Activated effector memory CD4-positive, alpha-beta T cell treated with anti-CD3 and anti-CD28 coated beads, Interleukin-2, amount 50 U/mL, for 16 hours (primary cell): ENCODE data around the gene GYS1.

Source experiments
- DNase-seq: peaks from one replicate; pipeline ENCODE4 v3.0.0-alpha.2; 2020

Gene GYS1

GRCh38 chr19:49017666-49018351 is 24.7 kb upstream of the GYS1 start:
- DNase-seq: peak; percentile 88

DNA sequence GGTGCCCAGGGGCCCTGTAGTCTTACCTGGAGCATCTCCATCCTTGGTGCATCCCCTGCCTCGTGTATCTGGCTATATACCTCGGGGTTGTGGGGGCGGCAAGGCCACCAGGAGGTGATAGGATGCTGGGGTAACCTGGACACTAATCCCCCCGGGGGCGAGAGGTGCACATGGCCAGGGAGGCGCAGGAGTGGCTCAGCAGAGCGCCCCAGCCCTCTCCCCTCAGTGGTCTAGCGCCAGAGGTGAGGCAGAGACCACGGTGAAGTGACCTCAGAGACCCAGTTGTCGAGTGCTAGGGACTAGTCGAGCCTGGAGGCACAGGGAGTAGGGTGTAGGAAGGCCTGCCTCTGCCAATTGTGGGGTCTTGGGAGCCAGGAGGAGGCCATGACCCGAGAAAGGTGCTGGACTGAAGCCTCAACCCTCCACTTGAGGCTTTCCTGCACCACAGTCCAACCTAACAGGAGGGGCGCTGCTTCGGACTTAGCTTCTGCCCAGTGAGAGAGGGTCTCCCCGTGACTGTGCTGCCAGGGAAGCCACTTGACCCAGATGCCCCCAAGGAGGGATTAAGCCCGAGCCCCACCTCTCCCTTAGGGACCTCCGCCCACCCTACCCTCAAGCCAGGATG is 24.0 kb upstream of the GYS1 start, which contains the start of gene LHB:
Gene LHB, minus strand, starts transcription at position 51 of the 625 bp plus-strand sequence. Its CDS starts 10 bp downstream, at position 41.
- DNase-seq: no peak

DNA sequence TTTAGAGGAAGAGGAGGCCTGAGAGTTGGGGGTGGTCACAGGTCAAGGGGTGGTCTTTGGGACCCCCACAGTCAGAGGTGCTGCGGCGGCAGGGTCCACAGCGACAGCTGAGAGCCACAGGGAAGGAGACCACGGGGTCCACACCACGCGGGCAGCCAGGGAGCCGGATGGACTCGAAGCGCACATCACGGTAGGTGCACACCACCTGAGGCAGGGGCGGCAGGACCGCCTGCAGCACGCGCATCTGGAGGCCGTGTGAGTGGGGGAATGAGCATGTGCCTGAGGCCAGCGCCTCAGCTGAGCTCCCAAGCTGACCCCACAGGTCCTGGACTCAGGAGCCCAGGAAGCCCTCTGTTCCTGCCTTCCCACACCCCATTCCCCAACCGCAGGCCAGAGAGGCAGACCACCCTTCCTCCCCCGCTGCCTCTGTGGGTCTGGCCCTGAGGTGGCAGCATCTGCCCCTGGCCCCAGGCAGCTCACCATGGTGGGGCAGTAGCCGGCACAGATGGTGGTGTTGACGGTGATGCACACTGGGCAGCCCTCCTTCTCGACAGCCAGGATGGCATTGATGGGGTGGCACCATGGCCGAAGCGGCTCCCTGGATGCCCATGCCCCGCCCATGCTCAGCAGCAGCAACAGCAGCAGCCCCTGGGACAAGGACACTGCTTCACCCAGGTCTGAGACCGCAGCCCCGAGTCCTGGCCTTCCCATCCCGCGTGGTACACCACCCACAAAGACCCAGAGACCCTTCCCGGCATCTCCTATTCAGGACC is 23.1 kb upstream of the GYS1 start:
- DNase-seq: no peak

- DNase-seq: no peak
Measured at GRCh38 chr19:49014870-49015255, 21.8 kb upstream of the GYS1 start.

GRCh38 chr19:49014123-49014869 is 21.2 kb upstream of the GYS1 start:
- no peak for DNase-seq

DNA sequence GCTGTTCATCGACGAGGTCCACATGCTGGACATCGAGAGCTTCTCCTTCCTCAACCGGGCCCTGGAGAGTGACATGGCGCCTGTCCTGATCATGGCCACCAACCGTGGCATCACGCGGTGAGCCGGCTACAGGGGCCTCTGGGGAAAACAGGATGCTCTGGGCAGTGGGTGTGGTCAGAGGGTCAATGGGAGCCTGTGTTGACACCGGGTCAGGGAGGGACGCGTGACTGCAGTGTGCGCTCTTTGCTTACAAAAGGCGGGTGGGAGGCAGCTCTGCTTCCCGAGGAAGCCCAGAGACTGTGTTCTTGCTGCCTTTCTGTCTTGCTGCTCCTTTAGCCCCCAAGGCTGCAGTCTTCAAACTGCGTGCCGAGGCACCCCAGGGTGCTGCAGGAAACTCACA is 18.1 kb upstream of the GYS1 start:
- DNase-seq: no peak

GRCh38 chr19:49010453-49010852 is 17.3 kb upstream of the GYS1 start:
- no peak for DNase-seq

DNA sequence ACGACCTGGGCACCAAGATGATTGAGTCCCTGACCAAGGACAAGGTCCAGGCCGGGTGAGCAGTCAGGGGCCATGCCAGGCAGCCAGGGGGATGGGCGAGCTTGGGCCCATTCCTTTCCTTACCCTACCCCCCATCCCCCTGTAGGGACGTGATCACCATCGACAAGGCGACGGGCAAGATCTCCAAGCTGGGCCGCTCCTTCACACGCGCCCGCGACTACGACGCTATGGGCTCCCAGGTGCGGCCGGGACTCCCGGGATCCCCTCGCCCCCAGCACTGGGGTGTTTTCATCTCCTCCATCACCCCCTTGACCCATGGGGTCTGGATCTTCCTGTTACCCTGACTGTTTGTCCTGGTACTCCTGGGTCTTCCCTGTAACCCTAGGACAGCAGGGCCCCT is 16.7 kb upstream of the GYS1 start:
- no peak for DNase-seq

- DNase-seq: no peak
Measured at GRCh38 chr19:49006905-49007304, 13.8 kb upstream of the GYS1 start.

DNA sequence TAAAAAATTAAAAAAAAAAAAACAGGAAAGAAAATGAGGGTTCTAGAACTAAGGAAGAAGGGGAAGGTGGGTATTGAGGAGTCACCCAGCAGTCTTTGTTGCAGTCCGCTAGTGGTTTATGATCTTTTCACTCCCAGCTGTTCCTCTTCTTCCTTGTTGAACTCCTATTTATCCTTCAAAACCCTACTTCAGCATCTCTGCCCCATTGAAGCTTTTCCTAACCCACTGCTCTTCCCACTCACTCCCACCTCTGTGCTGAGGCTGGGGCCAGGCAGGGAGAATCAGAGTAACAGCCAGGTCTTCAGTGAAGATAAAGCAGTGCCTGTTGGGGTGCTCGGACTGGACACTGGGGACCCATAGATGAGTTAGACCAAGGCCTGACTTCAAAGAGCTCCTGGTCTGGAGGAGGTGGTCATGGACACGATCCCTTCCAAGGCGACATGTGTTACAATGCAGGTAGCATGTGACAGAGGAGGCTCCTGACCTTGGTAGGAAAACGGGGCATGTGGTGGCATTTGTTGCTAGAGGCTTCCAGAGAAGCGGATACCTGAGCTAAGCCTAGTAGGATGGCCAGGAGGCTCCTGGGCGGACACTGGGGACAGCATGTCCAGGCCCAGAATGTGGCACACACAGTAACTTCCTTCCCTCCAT is 12.0 kb upstream of the GYS1 start:
- DNase-seq: no peak

DNA sequence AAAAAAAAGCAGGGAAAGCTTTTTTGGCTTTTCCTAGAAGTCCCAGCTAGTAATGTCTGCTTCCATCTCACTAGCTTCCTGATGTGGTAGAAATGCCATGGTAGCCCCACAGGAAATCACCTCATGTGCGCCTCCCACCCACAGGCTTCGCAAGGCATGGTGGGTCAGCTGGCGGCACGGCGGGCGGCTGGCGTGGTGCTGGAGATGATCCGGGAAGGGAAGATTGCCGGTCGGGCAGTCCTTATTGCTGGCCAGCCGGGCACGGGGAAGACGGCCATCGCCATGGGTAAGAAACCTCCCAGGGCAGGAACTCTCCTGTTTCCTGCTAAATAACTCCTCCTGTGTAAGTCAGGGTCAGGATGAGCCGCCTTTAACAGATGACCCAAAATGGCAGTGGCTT is 11.0 kb upstream of the GYS1 start:
- DNase-seq: no peak

DNA sequence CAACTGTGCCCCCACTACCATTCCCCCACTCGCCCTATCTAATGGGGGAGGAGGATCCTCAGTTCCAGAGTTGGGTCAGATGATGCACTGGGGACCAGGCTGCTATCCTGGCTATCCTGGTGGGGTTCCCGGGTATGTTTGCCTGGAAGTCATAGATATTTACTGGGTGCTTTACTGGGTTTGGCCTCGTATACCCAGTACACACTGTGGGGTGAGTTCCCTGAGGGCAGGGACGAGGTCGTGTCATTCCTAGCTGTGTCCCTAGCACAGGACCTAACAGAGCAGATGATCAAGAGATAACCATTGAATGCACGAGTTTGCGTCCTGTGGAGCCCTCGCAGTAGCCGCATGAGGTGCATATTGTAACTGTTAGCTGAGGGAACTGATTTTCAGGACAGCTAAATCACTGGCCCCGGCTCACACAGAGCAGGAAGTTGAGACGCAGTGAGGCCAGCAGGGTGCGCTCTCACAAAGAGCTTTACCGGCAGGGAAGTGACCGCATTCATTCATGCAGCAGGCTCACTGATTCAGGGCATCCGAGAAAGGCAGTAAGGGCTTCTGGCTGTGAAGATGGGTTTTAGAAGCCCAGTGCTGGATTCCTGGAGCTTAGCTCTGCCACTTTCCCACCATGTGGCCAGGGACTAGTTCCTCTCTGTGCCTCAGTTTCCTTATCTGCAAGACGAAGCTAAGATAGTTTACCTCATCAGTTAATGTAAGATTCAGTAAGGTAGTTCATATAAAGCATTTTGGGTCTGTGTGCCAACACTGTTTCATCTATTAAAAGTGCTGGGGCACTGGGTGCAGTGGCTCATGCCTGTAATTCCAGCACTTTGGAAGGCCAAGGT is 6.6 kb upstream of the GYS1 start:
- peak; percentile 89 for DNase-seq

DNA sequence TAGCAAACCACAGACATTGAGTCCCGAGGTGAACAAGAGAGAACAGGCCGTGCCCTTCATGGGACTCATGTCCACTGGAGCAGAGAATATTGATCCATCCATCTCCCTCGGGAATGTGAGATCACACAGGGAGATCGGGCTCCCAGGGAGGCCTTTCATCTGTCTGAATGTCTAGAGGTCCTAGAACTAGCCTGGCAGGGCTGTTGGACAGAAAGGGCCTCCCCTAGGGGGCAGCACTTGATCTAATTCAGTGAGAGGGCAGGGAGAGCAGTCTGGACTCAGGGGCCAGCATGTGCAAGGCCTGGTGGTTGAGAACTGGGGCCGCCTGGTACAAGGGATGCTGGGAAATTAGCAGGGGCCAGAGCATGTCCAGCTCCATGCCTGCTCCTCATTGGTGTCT is 4.9 kb upstream of the GYS1 start:
- DNase-seq: peak; percentile 80

- DNase-seq: no peak
Measured at GRCh38 chr19:48994035-48994386, 902 bp upstream of the GYS1 start.

DNA sequence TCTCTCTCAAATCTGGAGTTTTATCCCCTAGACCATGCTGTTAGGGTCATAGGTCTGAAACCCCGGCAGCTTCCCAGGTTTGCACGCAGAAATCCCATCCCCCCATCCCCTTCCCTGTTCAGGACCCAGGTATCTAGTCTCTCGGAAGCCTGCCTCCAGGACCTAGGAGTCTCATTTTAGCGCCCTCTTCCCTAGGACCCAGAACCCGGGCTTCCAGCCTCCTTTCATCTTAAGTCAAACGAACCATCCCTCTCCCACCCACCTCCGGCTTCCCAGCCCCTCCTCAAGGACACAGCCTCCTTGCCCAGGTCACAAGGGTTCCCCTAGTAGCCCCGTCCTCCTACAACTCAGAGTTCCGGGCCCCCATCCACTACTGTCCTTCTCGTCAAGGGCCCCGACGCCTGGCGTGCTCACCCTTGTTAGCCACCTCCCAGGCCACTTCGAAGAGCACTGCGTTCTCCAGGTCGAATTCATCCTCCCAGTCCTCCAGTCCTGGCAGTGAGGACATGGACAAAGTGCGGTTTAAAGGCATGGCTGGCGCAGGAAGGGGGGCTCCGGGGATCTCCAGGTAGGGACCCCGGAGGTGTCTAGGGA is 431 bp downstream of the GYS1 start:
- no peak for DNase-seq

GRCh38 chr19:48991873-48992580 is 1.1 kb downstream of the GYS1 start:
- DNase-seq: no peak

GRCh38 chr19:48991011-48991609 is 2.0 kb downstream of the GYS1 start:
- DNase-seq: no peak

DNA sequence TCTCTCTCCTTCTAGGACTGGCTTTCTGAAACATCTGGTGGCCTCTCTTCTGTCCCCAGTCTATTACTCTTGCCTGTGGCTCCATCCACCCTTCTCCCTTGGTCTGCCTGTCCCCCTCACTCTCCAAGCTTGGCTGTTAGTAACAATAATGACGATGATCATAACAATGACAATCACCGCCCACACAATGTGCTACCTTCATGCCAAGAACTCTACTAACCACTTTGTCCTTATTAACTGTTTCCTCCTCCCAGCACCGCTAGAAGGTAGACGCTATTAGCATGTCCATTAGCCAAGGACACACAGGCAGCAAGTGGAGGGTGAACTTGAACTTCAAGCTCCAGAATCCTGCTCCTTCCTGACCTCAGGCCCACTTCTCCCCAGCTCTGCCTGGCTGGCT is 2.7 kb downstream of the GYS1 start:
- DNase-seq: no peak

DNA sequence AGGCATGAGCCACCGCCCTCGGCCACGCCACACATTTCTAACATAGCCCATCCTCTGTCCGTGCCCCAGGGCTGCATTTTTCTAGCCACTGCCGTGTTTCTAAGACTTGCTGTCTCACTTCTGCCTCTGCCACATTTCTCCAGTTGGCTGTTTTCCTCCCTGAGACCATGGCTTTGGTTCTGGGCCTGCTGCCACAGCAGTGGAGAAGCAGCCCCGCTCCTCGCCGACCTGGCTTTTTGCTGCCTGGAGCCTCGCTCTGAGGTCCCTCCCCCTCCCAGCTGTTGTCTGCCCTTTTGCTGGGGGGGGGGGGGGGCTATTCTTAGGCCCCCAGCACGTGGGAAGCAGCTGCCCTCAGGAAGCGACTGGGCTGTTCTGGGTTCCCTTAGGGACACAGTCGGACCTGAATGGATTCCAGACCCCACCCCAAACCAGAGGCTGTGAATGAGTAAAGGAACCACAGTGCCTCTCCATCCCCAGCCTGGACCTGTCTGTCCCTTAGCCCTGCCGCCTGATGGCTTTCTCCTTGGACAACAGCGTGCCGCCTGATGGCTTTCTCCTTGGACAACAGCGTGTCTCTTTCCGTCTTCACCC is 3.3 kb downstream of the GYS1 start:
- DNase-seq: no peak

- no peak for DNase-seq
Measured at GRCh38 chr19:48988860-48989259, 4.2 kb downstream of the GYS1 start.
